NCI-H1417 treated with DMSO at 0.1 percent for 48 hours (cell line): ENCODE data around the gene SLC4A2.
"Not testable (repeated sequence)": the region's sequence is repeated elsewhere in the genome, so short reads cannot be mapped to it uniquely, and the experiment has no call there.

Experiments used
- DNase-seq: peaks from one replicate; lab custom pipeline; 2025; lab: John Stamatoyannopoulos, UW

SLC4A2 gene

GRCh38 chr7:151059367-151060112, at the start of gene SLC4A2:
SLC4A2 (plus strand) TSS chr7:151059589; CDS start chr7:151061988, 2,399 bp downstream.
- no peak for DNase-seq

- no peak for DNase-seq
Observed at GRCh38 chr7:151010037-151010306, 49.4 kb upstream of the SLC4A2 start.

- DNase-seq: no peak
Observed at GRCh38 chr7:151010307-151011096, 48.9 kb upstream of the SLC4A2 start.

- no peak for DNase-seq
Observed at GRCh38 chr7:151011097-151011409, 48.3 kb upstream of the SLC4A2 start.

GRCh38 chr7:151011616-151012015, 47.8 kb upstream of the SLC4A2 start:
- not testable (repeated sequence) for DNase-seq

GRCh38 chr7:151012031-151012692, 47.2 kb upstream of the SLC4A2 start:
- DNase-seq: no peak

GRCh38 chr7:151012911-151013347, 46.5 kb upstream of the SLC4A2 start:
- DNase-seq: no peak

- no peak for DNase-seq
Observed at GRCh38 chr7:151013356-151013732, 46.0 kb upstream of the SLC4A2 start.

- DNase-seq: peak; percentile 59
Observed at GRCh38 chr7:151013733-151014497, 45.5 kb upstream of the SLC4A2 start.

- no peak for DNase-seq
Observed at GRCh38 chr7:151014950-151015349, 44.4 kb upstream of the SLC4A2 start.

- no peak for DNase-seq
Observed at GRCh38 chr7:151015967-151016366, 43.4 kb upstream of the SLC4A2 start.

GRCh38 chr7:151016505-151016904, 42.9 kb upstream of the SLC4A2 start:
- no peak for DNase-seq

GRCh38 chr7:151016942-151017341, 42.4 kb upstream of the SLC4A2 start:
- DNase-seq: no peak

- DNase-seq: no peak
Observed at GRCh38 chr7:151017370-151017952, 41.9 kb upstream of the SLC4A2 start.

GRCh38 chr7:151017953-151018420, 41.4 kb upstream of the SLC4A2 start:
- peak; percentile 48 for DNase-seq

- DNase-seq: peak; percentile 65
Observed at GRCh38 chr7:151018421-151019129, 40.8 kb upstream of the SLC4A2 start.

- no peak for DNase-seq
Observed at GRCh38 chr7:151019130-151019447, 40.3 kb upstream of the SLC4A2 start.

- no peak for DNase-seq
Observed at GRCh38 chr7:151020231-151020630, 39.2 kb upstream of the SLC4A2 start.

- no peak for DNase-seq
Observed at GRCh38 chr7:151023232-151023631, 36.2 kb upstream of the SLC4A2 start.

GRCh38 chr7:151024435-151025056, 34.8 kb upstream of the SLC4A2 start, which contains the start of gene ATG9B:
ATG9B (minus strand) TSS chr7:151024494; CDS start chr7:151024423, 71 bp downstream.
- no peak for DNase-seq
